SH-SY5Y (cell line): ENCODE data around the gene ZSCAN5C.

ENCODE experiments used
- GATA2 ChIP-seq: IDR thresholded peaks from 2 replicates; pipeline ENCODE4 v1.6.1; 2011; ENCODE audit warnings: mild to moderate bottlenecking, low read depth, low read length
- GATA3 ChIP-seq: IDR thresholded peaks from 2 replicates; pipeline ENCODE4 v1.6.1; 2011; ENCODE audit warnings: low read depth, mild to moderate bottlenecking, low read length, moderate library complexity

GRCh38 chr19:56163097-56163496 is 39.0 kb upstream of the ZSCAN5C start:
- TF ChIP-seq GATA3 (no peak), GATA2 (no peak)
